HL-60 (cell line): Measurements from ENCODE around the gene FSCN2.

Experiments
- GABPA ChIP-seq: IDR thresholded peaks from 2 replicates; pipeline ENCODE4 v1.6.1; 2012; ENCODE audit warnings: low read depth
- POLR2AphosphoS5 ChIP-seq: IDR thresholded peaks from 2 replicates; pipeline ENCODE4 v1.6.1; 2012; ENCODE audit warnings: low read depth
- TF ChIP-seq, protein P1 (sequence below): IDR thresholded peaks from one replicate; pipeline ENCODE4 v1.5.1; 2011; ENCODE audit warnings: low read length, control low read depth, inconsistent platforms; ENCODE audit not compliant: insufficient read depth
- TF ChIP-seq, protein P2 (sequence below): IDR thresholded peaks from 2 replicates; pipeline ENCODE4 v1.6.1; 2012; ENCODE audit warnings: low read depth; ENCODE audit not compliant: insufficient replicate concordance

DNA sequence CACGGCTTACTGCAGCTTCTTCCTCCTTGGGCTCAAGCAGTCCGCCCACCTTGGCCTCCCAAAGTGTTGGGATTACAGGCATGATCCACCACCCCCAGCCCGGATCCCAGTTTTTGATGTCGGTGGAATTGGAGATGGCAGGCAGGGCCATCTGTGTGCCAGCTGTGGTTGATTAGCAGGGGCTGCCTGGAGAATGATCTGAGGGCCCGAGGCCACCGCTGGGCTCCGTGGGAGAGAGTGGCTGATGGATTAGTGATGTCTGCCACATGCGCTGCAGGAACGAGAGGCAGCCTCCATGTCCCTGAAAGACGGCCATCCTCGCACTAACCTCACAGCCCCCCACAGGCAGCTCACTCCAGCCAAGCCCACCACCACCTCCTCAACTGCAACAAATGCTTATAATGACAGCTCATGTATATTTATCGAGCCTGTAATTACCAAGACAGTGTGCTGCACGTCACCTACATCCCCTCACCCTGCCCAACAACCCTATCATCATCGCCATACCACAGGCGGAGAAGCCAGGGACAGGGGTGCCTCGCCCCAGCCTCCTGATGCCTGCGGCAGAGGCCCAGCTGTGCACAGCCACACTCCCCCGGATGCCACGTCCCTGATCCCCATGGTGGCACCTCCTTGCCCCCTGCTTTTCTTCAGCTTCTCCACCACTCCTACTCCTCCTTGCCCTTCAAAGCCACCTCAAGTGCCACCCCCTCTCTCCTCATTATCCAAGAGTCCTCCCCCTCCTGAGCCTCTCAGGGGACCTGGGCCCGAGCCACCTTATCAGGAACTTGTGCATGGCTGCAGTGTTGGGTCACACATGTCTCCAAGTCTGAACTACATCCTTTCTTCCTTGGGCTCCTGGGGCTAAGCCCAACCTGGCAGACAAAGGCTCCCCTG, 48.8 kb upstream of the FSCN2 start:
- TF ChIP-seq, protein P1, sequence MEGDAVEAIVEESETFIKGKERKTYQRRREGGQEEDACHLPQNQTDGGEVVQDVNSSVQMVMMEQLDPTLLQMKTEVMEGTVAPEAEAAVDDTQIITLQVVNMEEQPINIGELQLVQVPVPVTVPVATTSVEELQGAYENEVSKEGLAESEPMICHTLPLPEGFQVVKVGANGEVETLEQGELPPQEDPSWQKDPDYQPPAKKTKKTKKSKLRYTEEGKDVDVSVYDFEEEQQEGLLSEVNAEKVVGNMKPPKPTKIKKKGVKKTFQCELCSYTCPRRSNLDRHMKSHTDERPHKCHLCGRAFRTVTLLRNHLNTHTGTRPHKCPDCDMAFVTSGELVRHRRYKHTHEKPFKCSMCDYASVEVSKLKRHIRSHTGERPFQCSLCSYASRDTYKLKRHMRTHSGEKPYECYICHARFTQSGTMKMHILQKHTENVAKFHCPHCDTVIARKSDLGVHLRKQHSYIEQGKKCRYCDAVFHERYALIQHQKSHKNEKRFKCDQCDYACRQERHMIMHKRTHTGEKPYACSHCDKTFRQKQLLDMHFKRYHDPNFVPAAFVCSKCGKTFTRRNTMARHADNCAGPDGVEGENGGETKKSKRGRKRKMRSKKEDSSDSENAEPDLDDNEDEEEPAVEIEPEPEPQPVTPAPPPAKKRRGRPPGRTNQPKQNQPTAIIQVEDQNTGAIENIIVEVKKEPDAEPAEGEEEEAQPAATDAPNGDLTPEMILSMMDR: no peak
- TF ChIP-seq POLR2AphosphoS5 (no peak), GABPA (no peak)
- TF ChIP-seq, protein P2, sequence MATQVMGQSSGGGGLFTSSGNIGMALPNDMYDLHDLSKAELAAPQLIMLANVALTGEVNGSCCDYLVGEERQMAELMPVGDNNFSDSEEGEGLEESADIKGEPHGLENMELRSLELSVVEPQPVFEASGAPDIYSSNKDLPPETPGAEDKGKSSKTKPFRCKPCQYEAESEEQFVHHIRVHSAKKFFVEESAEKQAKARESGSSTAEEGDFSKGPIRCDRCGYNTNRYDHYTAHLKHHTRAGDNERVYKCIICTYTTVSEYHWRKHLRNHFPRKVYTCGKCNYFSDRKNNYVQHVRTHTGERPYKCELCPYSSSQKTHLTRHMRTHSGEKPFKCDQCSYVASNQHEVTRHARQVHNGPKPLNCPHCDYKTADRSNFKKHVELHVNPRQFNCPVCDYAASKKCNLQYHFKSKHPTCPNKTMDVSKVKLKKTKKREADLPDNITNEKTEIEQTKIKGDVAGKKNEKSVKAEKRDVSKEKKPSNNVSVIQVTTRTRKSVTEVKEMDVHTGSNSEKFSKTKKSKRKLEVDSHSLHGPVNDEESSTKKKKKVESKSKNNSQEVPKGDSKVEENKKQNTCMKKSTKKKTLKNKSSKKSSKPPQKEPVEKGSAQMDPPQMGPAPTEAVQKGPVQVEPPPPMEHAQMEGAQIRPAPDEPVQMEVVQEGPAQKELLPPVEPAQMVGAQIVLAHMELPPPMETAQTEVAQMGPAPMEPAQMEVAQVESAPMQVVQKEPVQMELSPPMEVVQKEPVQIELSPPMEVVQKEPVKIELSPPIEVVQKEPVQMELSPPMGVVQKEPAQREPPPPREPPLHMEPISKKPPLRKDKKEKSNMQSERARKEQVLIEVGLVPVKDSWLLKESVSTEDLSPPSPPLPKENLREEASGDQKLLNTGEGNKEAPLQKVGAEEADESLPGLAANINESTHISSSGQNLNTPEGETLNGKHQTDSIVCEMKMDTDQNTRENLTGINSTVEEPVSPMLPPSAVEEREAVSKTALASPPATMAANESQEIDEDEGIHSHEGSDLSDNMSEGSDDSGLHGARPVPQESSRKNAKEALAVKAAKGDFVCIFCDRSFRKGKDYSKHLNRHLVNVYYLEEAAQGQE: no peak
